ENCODE measurements around the gene IL17RD. TPM values are rescaled to one million over a fixed set of nuclear protein-coding genes. Genes with fewer than 3 reads are reported as not detected.

The IL17RD gene
- total RNA-seq, 2 experiments from 2014 or later = not detected

DNA sequence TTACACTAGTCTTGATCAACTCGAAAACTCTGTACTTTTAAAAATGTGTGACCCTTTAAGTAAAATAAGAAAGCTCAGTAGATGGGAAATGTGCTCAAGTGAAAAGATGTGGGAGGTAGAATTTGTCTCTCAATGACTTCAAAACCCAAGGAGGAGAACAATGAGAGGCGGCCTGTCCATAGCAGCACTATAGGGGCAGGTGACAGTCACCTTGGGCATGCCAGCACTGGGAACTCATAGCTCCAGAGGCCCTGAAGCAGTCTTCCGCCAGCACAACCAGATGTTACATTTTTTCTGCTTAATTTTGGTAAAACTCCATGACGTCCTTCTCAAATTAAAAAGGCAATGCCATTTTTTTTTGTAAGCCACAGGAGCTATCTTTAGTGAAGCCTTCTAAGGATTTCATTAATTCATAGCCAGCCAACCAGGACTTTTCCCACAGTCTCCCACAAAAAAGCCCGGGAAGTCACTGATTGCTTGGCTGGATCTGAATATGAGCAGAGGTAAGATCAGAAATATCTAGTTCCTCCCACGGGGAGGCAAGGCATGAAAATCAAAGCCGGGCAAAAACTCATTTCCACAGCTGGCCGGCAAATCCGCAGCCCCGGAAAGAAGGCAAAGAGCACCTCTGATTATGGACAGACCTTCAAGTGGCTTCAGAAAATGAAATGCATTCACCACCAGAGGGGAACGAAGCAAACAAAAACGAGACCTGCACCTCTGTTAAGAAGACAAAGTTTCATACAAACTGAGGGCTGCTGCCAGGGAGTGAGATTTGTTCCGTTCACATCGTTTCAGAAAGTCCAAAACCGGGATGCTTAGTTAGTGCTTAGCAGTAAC lies 10.5 kb downstream of the IL17RD start:
- no peak overlapping the region for H3K4me3 Mint-ChIP-seq
- H3K27me3 ChIP-seq (ENCODE audit: control insufficient read depth in 1 of 2, insufficient read depth in 2 of 2, low read length in 2 of 2) = peaks cover 11 to 13% of the 10 kb centered on the region in 2 experiments
- TF ChIP-seq, protein P1, sequence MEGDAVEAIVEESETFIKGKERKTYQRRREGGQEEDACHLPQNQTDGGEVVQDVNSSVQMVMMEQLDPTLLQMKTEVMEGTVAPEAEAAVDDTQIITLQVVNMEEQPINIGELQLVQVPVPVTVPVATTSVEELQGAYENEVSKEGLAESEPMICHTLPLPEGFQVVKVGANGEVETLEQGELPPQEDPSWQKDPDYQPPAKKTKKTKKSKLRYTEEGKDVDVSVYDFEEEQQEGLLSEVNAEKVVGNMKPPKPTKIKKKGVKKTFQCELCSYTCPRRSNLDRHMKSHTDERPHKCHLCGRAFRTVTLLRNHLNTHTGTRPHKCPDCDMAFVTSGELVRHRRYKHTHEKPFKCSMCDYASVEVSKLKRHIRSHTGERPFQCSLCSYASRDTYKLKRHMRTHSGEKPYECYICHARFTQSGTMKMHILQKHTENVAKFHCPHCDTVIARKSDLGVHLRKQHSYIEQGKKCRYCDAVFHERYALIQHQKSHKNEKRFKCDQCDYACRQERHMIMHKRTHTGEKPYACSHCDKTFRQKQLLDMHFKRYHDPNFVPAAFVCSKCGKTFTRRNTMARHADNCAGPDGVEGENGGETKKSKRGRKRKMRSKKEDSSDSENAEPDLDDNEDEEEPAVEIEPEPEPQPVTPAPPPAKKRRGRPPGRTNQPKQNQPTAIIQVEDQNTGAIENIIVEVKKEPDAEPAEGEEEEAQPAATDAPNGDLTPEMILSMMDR (IDR thresholded peaks at IDR 0.05) = no peak
- H3K27ac Mint-ChIP-seq = no peak overlapping the region
- H3K9me3 ChIP-seq (ENCODE audit: control insufficient read depth in 1 of 2, insufficient read depth in 1 of 2, low read length in 2 of 2) = no peaks in the 10 kb centered on the region
- peaks cover 10% of the 10 kb centered on the region for H3K4me1 Mint-ChIP-seq (ENCODE audit: low read depth)
- intact Hi-C loops (cut with DNase I, micrococcal nuclease) = no loop called here
- DNase-seq = no peak
- H3K4me3 ChIP-seq (ENCODE audit: low read length) = no peak overlapping the region
- no peaks in the 10 kb centered on the region for H3K36me3 Mint-ChIP-seq (ENCODE audit: low read depth)
- ChIA-PET CTCF (no interaction called here), POLR2A (no interaction called here)
- H3K9me3 Mint-ChIP-seq = no peaks in the 10 kb centered on the region
- no peaks in the 10 kb centered on the region for H3K36me3 ChIP-seq (ENCODE audit: insufficient read depth, low read length)
- peaks cover 7% of the 10 kb centered on the region for H3K4me1 ChIP-seq (ENCODE audit: insufficient read depth, low read length)
- no peak for ATAC-seq (ENCODE audit: poor library complexity)
- no peak overlapping the region for H3K27ac ChIP-seq (ENCODE audit: low read depth in 1 of 2, low read length in 2 of 2)
- peaks cover 32% of the 10 kb centered on the region for H3K27me3 Mint-ChIP-seq

DNA sequence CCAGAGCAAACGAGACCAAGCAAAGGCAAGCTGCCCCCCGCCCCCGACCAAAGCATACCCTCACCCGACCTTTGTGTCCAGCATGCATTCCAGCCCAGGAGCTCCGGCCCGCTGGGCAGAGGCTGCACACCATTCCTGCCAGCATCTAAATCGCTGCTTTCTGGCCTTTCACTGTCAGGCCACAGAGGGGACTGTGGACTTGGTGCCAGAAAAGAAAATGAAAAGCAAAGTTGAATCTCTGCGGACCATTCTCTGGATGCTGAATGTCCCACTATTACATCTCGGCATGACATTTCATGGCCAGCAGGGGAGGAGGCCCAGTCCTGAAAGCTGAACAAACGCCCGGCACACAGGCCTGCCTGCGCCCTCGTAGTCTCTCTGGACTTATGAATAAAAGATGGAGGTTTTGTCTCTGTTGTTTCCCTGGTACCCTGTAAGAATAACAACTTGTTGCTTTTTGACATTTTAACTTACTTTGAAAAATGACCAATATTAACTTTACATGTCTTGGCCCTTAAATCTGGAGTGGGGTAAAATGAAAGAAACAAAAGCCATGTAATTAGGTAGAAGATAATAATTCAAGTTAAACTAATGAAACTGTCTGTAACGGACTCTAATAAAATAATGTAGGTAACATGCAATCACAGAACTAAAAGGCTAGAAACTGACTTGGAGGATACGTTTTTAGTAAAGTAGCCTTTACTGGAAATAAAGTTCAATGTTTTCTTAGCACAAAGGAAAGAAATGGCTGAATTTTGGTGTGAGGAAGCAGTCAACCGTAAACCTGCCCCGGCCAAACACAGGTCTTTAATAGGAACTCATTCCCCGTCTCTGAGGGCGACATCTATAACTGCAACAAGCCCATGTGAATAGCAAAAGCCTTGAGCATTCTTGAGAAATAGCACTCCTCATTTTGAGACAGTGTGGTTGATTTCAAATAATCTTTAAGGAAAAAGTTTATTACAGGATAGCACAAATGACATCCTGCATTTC lies 12.7 kb downstream of the IL17RD start:
- Histone ChIP-seq H3K27me3 (ENCODE audit: control insufficient read depth in 1 of 2, insufficient read depth in 2 of 2, low read length in 2 of 2) (peaks cover 8 to 16% of the 10 kb centered on the region in 2 experiments), H3K36me3 (ENCODE audit: insufficient read depth, low read length) (no peaks in the 10 kb centered on the region), H3K27ac (ENCODE audit: low read depth in 1 of 2, low read length in 2 of 2) (no peak overlapping the region), H3K9me3 (ENCODE audit: control insufficient read depth in 1 of 2, insufficient read depth in 1 of 2, low read length in 2 of 2) (no peaks in the 10 kb centered on the region), H3K4me1 (ENCODE audit: insufficient read depth, low read length) (no peaks in the 10 kb centered on the region), H3K4me3 (ENCODE audit: low read length) (no peak overlapping the region)
- Mint-ChIP-seq H3K4me3 (no peak overlapping the region), H3K27me3 (peaks cover 33% of the 10 kb centered on the region), H3K27ac (no peak overlapping the region), H3K9me3 (no peaks in the 10 kb centered on the region), H3K36me3 (ENCODE audit: low read depth) (no peaks in the 10 kb centered on the region), H3K4me1 (ENCODE audit: low read depth) (no peaks in the 10 kb centered on the region)
- CTCF ChIA-PET = no interaction called here
- no peak for DNase-seq
- TF ChIP-seq, protein P1 (IDR thresholded peaks at IDR 0.05) = no peak
- POLR2A ChIA-PET = no interaction called here
- ATAC-seq (ENCODE audit: poor library complexity) = no peak
- intact Hi-C loops (cut with DNase I, micrococcal nuclease) = no loop called here

DNA sequence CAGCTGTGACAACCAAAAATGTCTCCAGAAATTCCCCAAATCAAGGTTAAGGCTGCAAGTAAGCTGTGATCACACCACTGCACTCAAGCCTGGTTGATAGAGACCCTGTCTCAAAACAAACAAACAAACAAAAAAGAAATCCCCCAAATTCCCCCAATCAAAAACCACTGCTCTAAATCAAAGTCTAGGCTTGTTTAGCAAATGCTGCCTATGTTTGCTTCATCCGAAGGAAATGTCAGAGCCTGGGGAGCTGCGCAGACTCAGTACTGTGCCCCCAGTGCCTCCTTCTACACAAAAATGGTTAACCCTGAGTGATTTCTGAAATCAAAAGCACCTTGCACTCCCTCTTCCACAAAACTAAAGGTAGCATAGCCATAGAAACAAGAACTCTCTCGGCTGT lies 13.4 kb downstream of the IL17RD start:
- Mint-ChIP-seq H3K4me1 (ENCODE audit: low read depth) (no peaks in the 10 kb centered on the region), H3K36me3 (ENCODE audit: low read depth) (no peaks in the 10 kb centered on the region), H3K27ac (no peak overlapping the region), H3K27me3 (peaks cover 33% of the 10 kb centered on the region), H3K9me3 (no peaks in the 10 kb centered on the region), H3K4me3 (no peak overlapping the region)
- ChIA-PET CTCF (no interaction called here), POLR2A (no interaction called here)
- no peak for DNase-seq
- Histone ChIP-seq H3K27me3 (ENCODE audit: control insufficient read depth in 1 of 2, insufficient read depth in 2 of 2, low read length in 2 of 2) (peaks cover 5 to 16% of the 10 kb centered on the region in 2 experiments), H3K9me3 (ENCODE audit: control insufficient read depth in 1 of 2, insufficient read depth in 1 of 2, low read length in 2 of 2) (no peaks in the 10 kb centered on the region), H3K36me3 (ENCODE audit: insufficient read depth, low read length) (no peaks in the 10 kb centered on the region), H3K4me3 (ENCODE audit: low read length) (no peak overlapping the region), H3K27ac (ENCODE audit: low read depth in 1 of 2, low read length in 2 of 2) (no peak overlapping the region), H3K4me1 (ENCODE audit: insufficient read depth, low read length) (no peaks in the 10 kb centered on the region)
- no peak for ATAC-seq (ENCODE audit: poor library complexity)
- TF ChIP-seq, protein P1 (IDR thresholded peaks at IDR 0.05) = no peak
- intact Hi-C loops (cut with DNase I, micrococcal nuclease) = no loop called here

Measured in CD4-positive, alpha-beta T cell (primary cell).